ENCODE measurements around the gene ADAM23. TPM values are rescaled to one million over a fixed set of nuclear protein-coding genes. Genes with fewer than 3 reads are reported as not detected.

The ADAM23 gene
- polyA plus RNA-seq, 1 of the 3 experiments (the other 2 are of a cell fraction) = 3.7 TPM

GRCh38 chr2:206420721-206421120 lies 22.6 kb upstream of the ADAM23 start:
- Histone ChIP-seq H3K36me3 (replicated peaks in 1 of 2; ENCODE audit: control insufficient read depth in 1 of 2, insufficient read depth in 2 of 2, low read length in 1 of 2) (no peaks in the 10 kb centered on the region), H3K4me2 (no peak overlapping the region), H3K9me2 (no peaks in the 10 kb centered on the region), H3K9me3 (no peaks in the 10 kb centered on the region), H2AFZ (ENCODE audit: low read depth) (no peak overlapping the region), H3K27ac (ENCODE audit: low read depth in 2 of 2, low read length in 1 of 2) (no peak overlapping the region), H3K27me3 (ENCODE audit: insufficient read depth) (no peaks in the 10 kb centered on the region), H4K20me1 (ENCODE audit: insufficient read depth) (no peaks in the 10 kb centered on the region), H3F3A (replicated peaks; ENCODE audit: insufficient read depth) (peaks cover 10% of the 10 kb centered on the region), H3K9ac (no peak overlapping the region), H3K4me1 (ENCODE audit: control insufficient read depth in 1 of 2, insufficient read depth in 2 of 2, low read depth in 1 of 2, low read length in 1 of 2) (no peaks in the 10 kb centered on the region), H3K4me3 (ENCODE audit: low read depth in 2 of 2, low read length in 1 of 2) (no peak overlapping the region), H3K79me2 (ENCODE audit: insufficient read depth) (no peaks in the 10 kb centered on the region)
- ChIA-PET POLR2A (no interaction called here), CTCF (no interaction called here)
- DNase-seq = no peak
- no peak for TF ChIP-seq TEAD4 (IDR thresholded peaks at IDR 0.05; ENCODE audit: borderline replicate concordance, insufficient read depth)
- no peak for TF ChIP-seq SIN3A (IDR thresholded peaks at IDR 0.05; ENCODE audit: borderline replicate concordance, low read depth, low read length)
- no peak for TF ChIP-seq CTCF (IDR thresholded peaks at IDR 0.05)
- no peak for TF ChIP-seq EZH2phosphoT487 (IDR thresholded peaks at IDR 0.05; ENCODE audit: borderline replicate concordance, low read depth)
- no peak for TF ChIP-seq USF1 (IDR thresholded peaks at IDR 0.05; ENCODE audit: borderline replicate concordance, low read depth)
- TF ChIP-seq ELF1 (IDR thresholded peaks at IDR 0.05) = no peak
- no peak for TF ChIP-seq NFIC (IDR thresholded peaks at IDR 0.05; ENCODE audit: borderline replicate concordance)
- TF ChIP-seq RAD21 (IDR thresholded peaks at IDR 0.05; ENCODE audit: low read length) = no peak
- no peak for TF ChIP-seq YY1 (IDR thresholded peaks at IDR 0.05; ENCODE audit: low read depth)
- no peak for TF ChIP-seq USF2 (IDR thresholded peaks at IDR 0.05; ENCODE audit: borderline replicate concordance, low read depth, low read length)
- no peak for TF ChIP-seq GATA2 (CRISPR knock-in tag; IDR thresholded peaks at IDR 0.05)
- TF ChIP-seq RXRA (IDR thresholded peaks at IDR 0.05; ENCODE audit: borderline replicate concordance, low read depth) = no peak
- TF ChIP-seq IRF3 (IDR thresholded peaks at IDR 0.05; ENCODE audit: low read depth, low read length) = no peak
- no peak for TF ChIP-seq FOXJ3 (CRISPR knock-in tag; IDR thresholded peaks at IDR 0.05)
- no peak for TF ChIP-seq JUND (IDR thresholded peaks at IDR 0.05)
- no peak for TF ChIP-seq TCF12 (IDR thresholded peaks at IDR 0.05)
- 46% methylated on average over 3 of the region's 3 CpGs for WGBS (ENCODE audit: low lambda C conversion rate)

Measured in SK-N-SH (cell line).